Skeletal muscle tissue (tissue), 4 donors: ENCODE results near the gene PRM2. TPM values are rescaled to one million over a fixed set of nuclear protein-coding genes. Genes with fewer than 3 reads are reported as not detected.

ENCODE experiments used
- H3K27ac ChIP-seq: one replicate; pipeline ENCODE4 v1.7.0; 2013; ENCODE audit warnings: mild to moderate bottlenecking, low read depth, low read length, inconsistent platforms
- H3K27me3 ChIP-seq, 3 donors: one replicate each; pipeline ENCODE4 v1.7.0; 2013; ENCODE audit warnings: low read length in 3 of 3; ENCODE audit not compliant: control insufficient read depth in 3 of 3, insufficient read depth in 3 of 3
- H3K36me3 ChIP-seq, 3 donors: one replicate each; pipeline ENCODE4 v1.7.0; 2013; ENCODE audit warnings: low read length in 3 of 3; ENCODE audit not compliant: control insufficient read depth in 3 of 3, insufficient read depth in 3 of 3
- H3K4me1 ChIP-seq, 3 donors: one replicate each; pipeline ENCODE4 v1.7.0; 2013; ENCODE audit warnings: low read length in 3 of 3, mild to moderate bottlenecking in 3 of 3; ENCODE audit not compliant: control insufficient read depth in 3 of 3, insufficient read depth in 3 of 3
- H3K4me3 ChIP-seq, 3 donors: one replicate each; pipeline ENCODE4 v1.7.0; 2013; ENCODE audit warnings: low read length in 3 of 3
- H3K9ac ChIP-seq, 3 donors: one replicate each; pipeline ENCODE4 v1.7.0; 2013; ENCODE audit warnings: low read length in 3 of 3, mild to moderate bottlenecking in 3 of 3, moderate library complexity in 2 of 3, low read depth in 1 of 3
- H3K9me3 ChIP-seq, 3 donors: one replicate each; pipeline ENCODE4 v1.7.0; 2013; ENCODE audit warnings: low read length in 3 of 3; ENCODE audit not compliant: control insufficient read depth in 3 of 3
- total RNA-seq: library from RNA; depleted of rRNA; stranded (reverse); fragments of >200 nt; gene quantifications from one replicate; pipeline ENCODE4 v1.2.3, GENCODE V29; 2014
- donor health status: Osteomylitis.

The PRM2 gene
- total RNA-seq, 1 donor from 2014 or later: not detected

- Histone ChIP-seq H3K4me3 (no peak overlapping the region), H3K27ac (no peak overlapping the region), H3K36me3 (no peaks in the 10 kb centered on the region), H3K9me3 (no peaks in the 10 kb centered on the region), H3K27me3 (peaks cover 0 to 2% (median 0%) of the 10 kb centered on the region in 3 donors), H3K4me1 (peaks cover 0 to 7% (median 4%) of the 10 kb centered on the region in 3 donors), H3K9ac (no peak overlapping the region)
Observed at GRCh38 chr16:11235703-11235991, 40.6 kb downstream of the PRM2 start.

GRCh38 chr16:11234884-11235702 is 41.2 kb downstream of the PRM2 start:
- Histone ChIP-seq H3K27ac (no peak overlapping the region), H3K9ac (no peak overlapping the region), H3K4me3 (no peak overlapping the region), H3K9me3 (no peaks in the 10 kb centered on the region), H3K36me3 (no peaks in the 10 kb centered on the region), H3K27me3 (peaks cover 0 to 2% (median 0%) of the 10 kb centered on the region in 3 donors), H3K4me1 (peaks cover 0 to 1% (median 0%) of the 10 kb centered on the region in 3 donors)

GRCh38 chr16:11233727-11234376 is 42.4 kb downstream of the PRM2 start:
- H3K9me3 ChIP-seq: no peaks in the 10 kb centered on the region
- H3K4me1 ChIP-seq: no peaks in the 10 kb centered on the region
- H3K4me3 ChIP-seq: no peak overlapping the region

GRCh38 chr16:11232852-11233726 is 43.2 kb downstream of the PRM2 start:
- no peak overlapping the region for H3K9ac ChIP-seq
- no peak overlapping the region for H3K27ac ChIP-seq
- no peaks in the 10 kb centered on the region for H3K9me3 ChIP-seq
- no peak overlapping the region for H3K4me3 ChIP-seq
- no peaks in the 10 kb centered on the region for H3K36me3 ChIP-seq
- H3K27me3 ChIP-seq: peaks cover 0 to 2% (median 0%) of the 10 kb centered on the region in 3 donors
- no peaks in the 10 kb centered on the region for H3K4me1 ChIP-seq

More at GRCh38 chr16:11233727-11234376, 42.4 kb downstream of the PRM2 start:
- H3K27ac ChIP-seq: no peak overlapping the region
- H3K36me3 ChIP-seq: no peaks in the 10 kb centered on the region
- H3K27me3 ChIP-seq: peaks cover 0 to 2% (median 0%) of the 10 kb centered on the region in 3 donors
- no peak overlapping the region for H3K9ac ChIP-seq

DNA sequence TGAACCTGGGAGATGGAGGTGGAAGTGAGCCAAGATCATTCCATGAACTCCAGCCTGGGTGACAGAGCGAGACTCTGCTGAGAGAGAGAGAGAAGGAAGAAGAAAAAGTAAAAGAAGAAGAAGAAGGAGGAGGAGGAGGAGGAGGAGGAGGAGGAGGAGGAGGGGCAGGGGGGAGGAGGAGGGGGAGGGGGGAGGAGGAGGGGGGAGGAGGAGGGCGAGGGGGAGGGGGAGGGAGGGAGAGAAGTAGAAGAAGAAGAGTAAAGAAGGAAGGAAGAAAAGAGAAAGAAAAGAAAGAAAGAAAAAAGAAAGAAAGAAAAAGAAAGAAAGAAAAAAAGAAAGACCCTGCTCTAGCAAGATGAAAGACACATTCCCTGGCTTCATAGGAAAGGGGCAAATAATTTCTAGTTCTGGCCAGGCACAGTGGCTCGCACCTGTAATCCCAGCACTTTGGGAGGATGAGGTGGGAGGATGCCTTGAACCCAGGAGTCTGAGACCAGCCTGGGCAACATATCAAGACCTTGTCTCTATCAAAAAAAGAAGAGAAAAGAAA is 43.9 kb downstream of the PRM2 start:
- H3K4me1 ChIP-seq: no peaks in the 10 kb centered on the region
- no peak overlapping the region for H3K27ac ChIP-seq
- no peak overlapping the region for H3K9ac ChIP-seq

DNA sequence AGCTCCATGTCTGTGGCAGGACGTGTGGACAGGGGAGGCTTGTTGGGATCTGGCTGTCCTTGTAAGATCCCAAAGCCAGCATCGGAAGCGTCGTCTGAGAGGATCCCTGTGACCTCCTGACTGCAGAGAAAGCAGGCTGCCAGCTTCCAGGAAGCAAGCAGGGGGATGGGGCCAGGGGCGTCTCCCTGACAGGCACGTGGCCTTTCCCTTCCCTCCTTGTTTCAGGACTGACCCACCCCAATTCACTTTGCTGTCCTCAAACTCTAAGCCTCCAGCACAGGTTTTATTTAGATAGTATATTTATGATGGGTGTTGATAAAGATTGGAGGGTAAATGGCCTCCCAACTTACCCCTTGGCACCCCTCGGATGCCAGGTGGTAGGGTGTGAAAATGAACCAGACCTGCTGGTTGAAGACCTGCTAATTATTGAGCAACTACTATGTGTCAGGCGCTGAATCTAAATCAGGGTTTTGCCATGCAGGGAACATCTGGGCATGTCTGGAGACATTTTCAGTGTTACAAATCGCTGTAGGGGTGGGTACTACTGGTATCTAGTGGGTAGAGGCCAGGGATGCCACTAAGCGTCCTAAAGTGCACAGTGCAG is 44.8 kb downstream of the PRM2 start:
- no peak overlapping the region for H3K27ac ChIP-seq
- H3K27me3 ChIP-seq: peaks cover 0 to 2% (median 0%) of the 10 kb centered on the region in 3 donors
- H3K9me3 ChIP-seq: no peaks in the 10 kb centered on the region
- H3K36me3 ChIP-seq: no peaks in the 10 kb centered on the region
- no peak overlapping the region for H3K9ac ChIP-seq
- no peak overlapping the region for H3K4me3 ChIP-seq
- H3K4me1 ChIP-seq: no peaks in the 10 kb centered on the region

More for the DNA sequence above, 43.9 kb downstream of the PRM2 start:
- Histone ChIP-seq H3K4me3 (no peak overlapping the region), H3K36me3 (no peaks in the 10 kb centered on the region), H3K27me3 (peaks cover 0 to 2% (median 0%) of the 10 kb centered on the region in 3 donors), H3K9me3 (no peaks in the 10 kb centered on the region)

DNA sequence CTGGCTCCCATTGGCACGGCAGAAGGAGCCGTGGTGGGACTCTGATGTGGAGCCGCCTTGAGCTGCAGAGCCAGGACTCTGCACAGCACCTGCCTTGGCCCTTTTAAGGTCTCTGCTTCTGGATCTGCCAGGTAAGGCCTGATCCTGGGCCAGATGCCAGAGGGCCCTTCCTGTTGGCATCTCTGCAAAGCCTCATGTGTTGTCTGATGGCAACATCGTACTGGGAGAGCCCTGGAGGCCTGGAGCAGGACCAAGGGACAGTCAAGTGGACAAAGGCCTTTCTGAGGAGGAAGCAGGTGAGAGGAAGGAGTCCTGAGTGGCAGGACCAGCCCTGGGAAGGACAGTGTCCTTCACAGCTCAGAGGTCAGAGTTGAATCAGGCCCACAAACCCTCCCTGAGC is 46.4 kb downstream of the PRM2 start:
- Histone ChIP-seq H3K4me1 (peaks cover 0 to 4% (median under 1%) of the 10 kb centered on the region in 3 donors), H3K27ac (no peak overlapping the region), H3K36me3 (no peaks in the 10 kb centered on the region), H3K9ac (no peak overlapping the region), H3K27me3 (peaks cover 0 to 2% (median 0%) of the 10 kb centered on the region in 3 donors), H3K4me3 (no peak overlapping the region), H3K9me3 (no peaks in the 10 kb centered on the region)

DNA sequence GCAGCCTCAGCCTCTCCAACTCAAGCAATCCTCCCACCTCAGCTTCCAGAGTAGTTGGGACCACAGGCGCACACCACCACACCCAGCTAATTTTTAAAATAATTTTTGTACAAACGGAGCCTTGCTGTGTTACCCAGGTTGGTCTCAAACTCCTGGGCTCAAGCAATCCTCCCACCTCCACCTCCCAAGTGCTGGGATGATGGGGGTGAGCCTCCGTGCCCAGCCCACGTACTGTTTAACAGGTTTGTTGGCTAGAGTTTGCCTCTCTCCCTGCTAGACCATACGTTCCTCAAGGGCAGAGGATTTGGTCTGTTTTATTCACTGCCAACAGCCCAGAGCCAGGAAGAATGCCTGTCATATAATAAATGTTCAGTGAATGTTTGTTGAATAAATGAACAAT is 46.8 kb downstream of the PRM2 start:
- H3K27me3 ChIP-seq: peaks cover 0 to 2% (median 0%) of the 10 kb centered on the region in 3 donors
- H3K9me3 ChIP-seq: no peaks in the 10 kb centered on the region
- no peak overlapping the region for H3K27ac ChIP-seq
- H3K36me3 ChIP-seq: no peaks in the 10 kb centered on the region
- no peak overlapping the region for H3K9ac ChIP-seq
- H3K4me1 ChIP-seq: peaks cover 0 to 8% (median 6%) of the 10 kb centered on the region in 3 donors
- H3K4me3 ChIP-seq: no peak overlapping the region
